GM12878 (cell line): ENCODE data around the gene TRAP1. TPM values are rescaled to one million over a fixed set of nuclear protein-coding genes. Genes with fewer than 3 reads are reported as not detected.

ENCODE experiments used
- FOXM1 ChIP-seq: IDR thresholded peaks from 2 replicates; pipeline ENCODE4 v1.6.1; 2012; ENCODE audit warnings: low read depth, mild to moderate bottlenecking, inconsistent platforms, low read length, moderate library complexity
- HSF1 ChIP-seq: fragments of 150-350 bp; IDR thresholded peaks from 2 replicates; pipeline ENCODE4 v1.6.1; 2014; ENCODE audit warnings: mild to moderate bottlenecking, low read depth, low read length
- IKZF1 ChIP-seq: fragments of 450-650 bp; conservative IDR thresholded peaks from 2 replicates; pipeline ENCODE4 v1.6.1; 2017; ENCODE audit warnings: antibody characterized with exemption, mild to moderate bottlenecking
- JUND ChIP-seq: IDR thresholded peaks from 2 replicates; pipeline ENCODE4 v1.6.1; 2012; ENCODE audit warnings: low read depth, mild to moderate bottlenecking, low read length, improper control_type of control experiment, moderate library complexity
- NFYB ChIP-seq: IDR thresholded peaks from 2 replicates; pipeline ENCODE4 v1.6.1; 2011; ENCODE audit warnings: low read depth, mild to moderate bottlenecking, low read length, improper control_type of control experiment, moderate library complexity; ENCODE audit not compliant: insufficient read depth
- NRF1 ChIP-seq: conservative IDR thresholded peaks from 2 replicates; pipeline ENCODE4 v1.6.1; 2011; ENCODE audit warnings: mild to moderate bottlenecking, low read depth, low read length, improper control_type of control experiment
- POU2F2 ChIP-seq: IDR thresholded peaks from 3 replicates; pipeline ENCODE4 v1.6.1; 2011; ENCODE audit warnings: low read depth, mild to moderate bottlenecking, low read length, borderline replicate concordance
- SIX5 ChIP-seq: IDR thresholded peaks from 2 replicates; pipeline ENCODE4 v1.6.1; 2011; ENCODE audit warnings: mild to moderate bottlenecking, low read depth, low read length, moderate library complexity; ENCODE audit not compliant: severe bottlenecking
- ZBED1 ChIP-seq: IDR thresholded peaks from 2 replicates; pipeline ENCODE4 v1.6.1; 2016; ENCODE audit warnings: borderline replicate concordance
- polyA plus RNA-seq, 11 experiments: library from polyadenylated mRNA; depleted of rRNA in 4 of 11; unstranded in 6 of 11; stranded (reverse) in 5 of 11; fragments of >200 nt; fragmentation: Nextera tagmentation in 4 of 11; fragmentation: Illumina TruSeq in 1 of 11; extraction: Ambion mirVana in 4 of 11; extraction: Trizol in 1 of 11; gene quantifications; 1 replicate in 1 of 11; 2 replicates in 10 of 11; pipeline versions ENCODE4 v1.2.1 to v1.2.3, GENCODE V29; 2011 to 2016; ENCODE audit warnings: inconsistent platforms in 2 of 11, missing spikeins in 2 of 11, low read depth in 1 of 11
- total RNA-seq, 4 experiments: library from RNA; depleted of rRNA in 3 of 4; stranded (reverse); fragments of >200 nt in 3 of 4; fragmentation: Illumina TruSeq in 1 of 4; extraction: Trizol in 1 of 4; gene quantifications; 2 replicates each; pipeline versions ENCODE4 v1.2.1 to v1.2.3, GENCODE V29; 2013 to 2021
- TF ChIP-seq, protein P1 (sequence below): IDR thresholded peaks from 2 replicates; pipeline ENCODE4 v1.6.1; 2011; ENCODE audit warnings: low read depth, mild to moderate bottlenecking, low read length, moderate library complexity, borderline replicate concordance; ENCODE audit errors: extremely low read depth

Gene TRAP1
- total and polyA plus RNA-seq, 10 of the 15 experiments (the other 5 are each of a cell fraction or from before 2014, with no cell fraction given) = 16.3 to 442 (median 241) TPM

DNA sequence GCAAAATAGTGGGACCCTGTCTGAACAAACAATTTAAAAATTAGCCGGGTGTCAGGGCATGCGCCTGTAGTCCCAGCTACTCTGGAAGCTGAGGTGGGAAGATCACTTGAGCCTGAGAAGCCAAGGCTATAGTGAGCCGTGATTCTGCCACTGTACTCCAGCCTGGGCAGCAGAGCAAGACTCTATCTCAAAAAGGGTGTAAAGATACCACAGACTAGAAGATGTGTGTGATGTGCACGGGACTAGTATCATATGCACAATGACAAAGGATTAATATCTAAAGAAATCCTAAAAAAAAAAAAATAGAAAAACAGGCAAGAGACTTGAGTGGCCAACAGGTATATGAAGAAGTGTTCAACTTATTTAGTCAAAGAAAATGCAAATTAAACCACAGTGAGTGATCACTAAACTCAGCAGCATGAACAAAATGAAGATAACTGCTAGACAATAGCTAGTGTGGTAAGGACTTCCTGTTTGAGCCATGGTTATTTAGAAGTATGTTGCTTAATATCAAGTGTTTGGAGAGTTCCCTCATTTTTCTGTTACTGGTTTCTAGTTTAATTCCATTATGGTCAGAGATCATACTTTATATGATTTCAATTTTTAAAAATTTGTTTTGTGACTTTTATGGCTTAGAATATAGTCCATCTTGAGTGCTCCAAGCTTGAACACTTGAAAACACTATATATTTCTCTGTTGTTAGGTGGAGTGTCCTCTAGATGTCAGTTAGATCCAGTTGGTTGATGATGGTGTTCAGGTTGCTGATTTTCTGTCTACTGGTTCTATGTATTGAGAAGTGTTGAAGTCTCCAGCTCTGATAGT, 91.2 kb downstream of the TRAP1 start (continued):
- TF ChIP-seq HSF1 = no peak
- no peak for TF ChIP-seq NRF1
- TF ChIP-seq POU2F2 = peak; percentile 91
- TF ChIP-seq FOXM1 = 0 out of 2 replicates have a peak, but pooled peaks have one; percentile 30
- TF ChIP-seq, protein P1, sequence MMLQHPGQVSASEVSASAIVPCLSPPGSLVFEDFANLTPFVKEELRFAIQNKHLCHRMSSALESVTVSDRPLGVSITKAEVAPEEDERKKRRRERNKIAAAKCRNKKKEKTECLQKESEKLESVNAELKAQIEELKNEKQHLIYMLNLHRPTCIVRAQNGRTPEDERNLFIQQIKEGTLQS = no peak
- TF ChIP-seq ZBED1 = no peak
- no peak for TF ChIP-seq NFYB
- TF ChIP-seq SIX5 = no peak
- TF ChIP-seq IKZF1 = no peak
- TF ChIP-seq JUND = no peak
